ENCODE measurements around the gene GINS3.

- no peak for TF ChIP-seq CTCF (tag by site-specific recombination; IDR thresholded peaks at IDR 0.05)
- no peak for TF ChIP-seq ZNF354C (tag by site-specific recombination; IDR thresholded peaks at IDR 0.05; ENCODE audit: borderline replicate concordance, low read depth)
- TF ChIP-seq ZNF561 (tag by site-specific recombination; IDR thresholded peaks at IDR 0.05; ENCODE audit: borderline replicate concordance): no peak
Observed at GRCh38 chr16:58450590-58450989, 58.3 kb downstream of the GINS3 start.

Measured in HEK293 (cell line).